Panc1 (cell line): ENCODE measurements around the gene DHX15.

Experiments used
- POLR2AphosphoS5 ChIP-seq: IDR thresholded peaks from 2 replicates; pipeline ENCODE4 v1.6.1; 2012; ENCODE audit warnings: mild to moderate bottlenecking, low read depth, low read length, moderate library complexity
- SIN3A ChIP-seq: IDR thresholded peaks from 2 replicates; pipeline ENCODE4 v1.6.1; 2012; ENCODE audit warnings: low read depth, mild to moderate bottlenecking, low read length, moderate library complexity, borderline replicate concordance; ENCODE audit not compliant: insufficient read depth
- TF ChIP-seq, protein P1 (sequence below): fragments of 450-650 bp; IDR thresholded peaks from 2 replicates; pipeline ENCODE4 v1.5.1; 2017; ENCODE audit warnings: mild to moderate bottlenecking

DNA sequence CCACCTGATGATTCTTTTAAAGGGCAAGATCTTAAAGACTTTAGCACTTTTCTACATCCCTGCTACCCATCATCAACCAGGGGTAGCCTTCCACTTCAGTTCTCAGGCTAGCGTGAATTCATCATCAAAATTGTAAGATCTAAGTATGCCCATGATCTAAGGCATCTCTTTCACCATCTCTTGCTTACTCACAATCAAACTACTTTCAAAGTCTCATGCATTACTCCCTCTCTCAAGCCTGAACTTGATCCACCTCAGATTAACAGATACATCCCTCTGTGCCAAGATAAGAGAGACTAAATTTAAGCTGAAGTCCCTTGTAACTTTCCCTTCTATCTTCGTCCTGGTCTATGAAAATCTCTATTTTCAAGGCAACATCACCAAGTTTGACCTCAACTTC is 62.8 kb downstream of the DHX15 start:
- TF ChIP-seq, protein P1, sequence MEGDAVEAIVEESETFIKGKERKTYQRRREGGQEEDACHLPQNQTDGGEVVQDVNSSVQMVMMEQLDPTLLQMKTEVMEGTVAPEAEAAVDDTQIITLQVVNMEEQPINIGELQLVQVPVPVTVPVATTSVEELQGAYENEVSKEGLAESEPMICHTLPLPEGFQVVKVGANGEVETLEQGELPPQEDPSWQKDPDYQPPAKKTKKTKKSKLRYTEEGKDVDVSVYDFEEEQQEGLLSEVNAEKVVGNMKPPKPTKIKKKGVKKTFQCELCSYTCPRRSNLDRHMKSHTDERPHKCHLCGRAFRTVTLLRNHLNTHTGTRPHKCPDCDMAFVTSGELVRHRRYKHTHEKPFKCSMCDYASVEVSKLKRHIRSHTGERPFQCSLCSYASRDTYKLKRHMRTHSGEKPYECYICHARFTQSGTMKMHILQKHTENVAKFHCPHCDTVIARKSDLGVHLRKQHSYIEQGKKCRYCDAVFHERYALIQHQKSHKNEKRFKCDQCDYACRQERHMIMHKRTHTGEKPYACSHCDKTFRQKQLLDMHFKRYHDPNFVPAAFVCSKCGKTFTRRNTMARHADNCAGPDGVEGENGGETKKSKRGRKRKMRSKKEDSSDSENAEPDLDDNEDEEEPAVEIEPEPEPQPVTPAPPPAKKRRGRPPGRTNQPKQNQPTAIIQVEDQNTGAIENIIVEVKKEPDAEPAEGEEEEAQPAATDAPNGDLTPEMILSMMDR: no peak
- TF ChIP-seq POLR2AphosphoS5 (no peak), SIN3A (no peak)
